HepG2 (cell line): ENCODE measurements around the gene HARS2. TPM values are rescaled to one million over a fixed set of nuclear protein-coding genes. Genes with fewer than 3 reads are reported as not detected.

ENCODE experiments used
- AGO1 ChIP-seq: fragments of 200-400 bp; formaldehyde crosslinking; IDR thresholded peaks from 2 replicates; pipeline ENCODE4 v1.6.1; 2017; ENCODE audit warnings: mild to moderate bottlenecking, low read depth, low read length, moderate library complexity; ENCODE audit not compliant: poor library complexity, severe bottlenecking
- AKAP8 ChIP-seq: sonication (generic); formaldehyde crosslinking; IDR thresholded peaks from 2 replicates; pipeline ENCODE4 v1.5.1; 2020; ENCODE audit warnings: mild to moderate bottlenecking, missing genetic modification reagents
- ARNTL ChIP-seq: sonication (generic); formaldehyde crosslinking; IDR thresholded peaks from 2 replicates; pipeline ENCODE4 v1.4.0; 2020; ENCODE audit warnings: mild to moderate bottlenecking, missing genetic modification reagents
- IRX3 ChIP-seq: sonication (generic); formaldehyde crosslinking; IDR thresholded peaks from 2 replicates; pipeline ENCODE4 v1.8.1; 2023; ENCODE audit warnings: mild to moderate bottlenecking, low read depth, missing genetic modification reagents, borderline replicate concordance
- JUNB ChIP-seq: sonication (generic); formaldehyde crosslinking; IDR thresholded peaks from 2 replicates; pipeline ENCODE4 v1.8.0; 2022; ENCODE audit warnings: missing genetic modification reagents, mild to moderate bottlenecking, borderline replicate concordance
- MBNL3 ChIP-seq: fragments of 250-450 bp; sonication (Bioruptor Pico); conservative IDR thresholded peaks from 2 replicates; pipeline ENCODE4 v1.8.0; 2022; ENCODE audit warnings: mild to moderate bottlenecking, inconsistent platforms
- NBN ChIP-seq: fragments of 450-650 bp; conservative IDR thresholded peaks from 2 replicates; pipeline ENCODE4 v1.6.1; 2017
- PBX3 ChIP-seq: sonication (generic); formaldehyde crosslinking; IDR thresholded peaks from 2 replicates; pipeline ENCODE4 v1.8.1; 2023; ENCODE audit warnings: missing genetic modification reagents, inconsistent platforms, borderline replicate concordance
- SMARCE1 ChIP-seq: fragments of 450-650 bp; IDR thresholded peaks from 2 replicates; pipeline ENCODE4 v1.6.1; 2017; ENCODE audit warnings: borderline replicate concordance
- TFDP1 ChIP-seq: IDR thresholded peaks from 2 replicates; pipeline ENCODE4 v1.6.1; 2016; ENCODE audit warnings: missing compliant biosample characterization, missing genetic modification reagents, borderline replicate concordance
- ZFY ChIP-seq: sonication (generic); formaldehyde crosslinking; IDR thresholded peaks from 2 replicates; pipeline ENCODE4 v1.4.0; 2020; ENCODE audit warnings: missing genetic modification reagents
- ZNF263 ChIP-seq: sonication (generic); formaldehyde crosslinking; IDR thresholded peaks from 2 replicates; pipeline ENCODE4 v1.4.0; 2020; ENCODE audit warnings: missing genetic modification reagents
- ZNF326 ChIP-seq: sonication (generic); formaldehyde crosslinking; IDR thresholded peaks from 2 replicates; pipeline ENCODE4 v1.4.0; 2020; ENCODE audit warnings: missing genetic modification reagents, borderline replicate concordance
- ZNF432 ChIP-seq: sonication (generic); formaldehyde crosslinking; IDR thresholded peaks from 2 replicates; pipeline ENCODE4 v1.5.0; 2020; ENCODE audit warnings: missing genetic modification reagents, mild to moderate bottlenecking, borderline replicate concordance
- polyA plus RNA-seq, 8 experiments: library from polyadenylated mRNA; depleted of rRNA in 3 of 8; stranded (reverse) in 7 of 8; unstranded in 1 of 8; fragments of >200 nt; fragmentation: Illumina TruSeq in 4 of 8; extraction: Trizol in 4 of 8; gene quantifications; 2 replicates each; pipeline versions ENCODE4 v1.2.1 to v1.2.3, GENCODE V29; 2011 to 2016; ENCODE audit warnings: low read depth in 4 of 8, missing spikeins in 1 of 8, mixed read lengths in 1 of 8; ENCODE audit not compliant: insufficient read depth in 1 of 8
- total RNA-seq, 5 experiments: library from RNA; depleted of rRNA; stranded (reverse); fragments of >200 nt; fragmentation: Illumina TruSeq; extraction: Trizol; gene quantifications; 2 replicates each; pipeline ENCODE4 v1.2.3, GENCODE V29; 2016; ENCODE audit warnings: low read depth in 1 of 5
- TF ChIP-seq, protein P1 (sequence below): sonication (generic); formaldehyde crosslinking; IDR thresholded peaks from 2 replicates; pipeline ENCODE4 v1.4.0; 2020; ENCODE audit warnings: missing genetic modification reagents, mild to moderate bottlenecking, borderline replicate concordance
- TF ChIP-seq, protein P2 (sequence below), 2 experiments: IDR thresholded peaks; 2 replicates each; pipeline ENCODE4 v1.6.1; 2011 to 2012; ENCODE audit warnings: low read length in 2 of 2, borderline replicate concordance in 1 of 2, low read depth in 1 of 2, mild to moderate bottlenecking in 1 of 2, moderate library complexity in 1 of 2
- TF ChIP-seq, protein P3 (sequence below): sonication (generic); formaldehyde crosslinking; IDR thresholded peaks from 2 replicates; pipeline ENCODE4 v1.9.0; 2021; ENCODE audit warnings: missing genetic modification reagents, mild to moderate bottlenecking, borderline replicate concordance

Gene HARS2
- total and polyA plus RNA-seq, 2 of the 13 experiments (the other 11 are each of a cell fraction or from before 2014, with no cell fraction given): 17.9 to 25.8 TPM

DNA sequence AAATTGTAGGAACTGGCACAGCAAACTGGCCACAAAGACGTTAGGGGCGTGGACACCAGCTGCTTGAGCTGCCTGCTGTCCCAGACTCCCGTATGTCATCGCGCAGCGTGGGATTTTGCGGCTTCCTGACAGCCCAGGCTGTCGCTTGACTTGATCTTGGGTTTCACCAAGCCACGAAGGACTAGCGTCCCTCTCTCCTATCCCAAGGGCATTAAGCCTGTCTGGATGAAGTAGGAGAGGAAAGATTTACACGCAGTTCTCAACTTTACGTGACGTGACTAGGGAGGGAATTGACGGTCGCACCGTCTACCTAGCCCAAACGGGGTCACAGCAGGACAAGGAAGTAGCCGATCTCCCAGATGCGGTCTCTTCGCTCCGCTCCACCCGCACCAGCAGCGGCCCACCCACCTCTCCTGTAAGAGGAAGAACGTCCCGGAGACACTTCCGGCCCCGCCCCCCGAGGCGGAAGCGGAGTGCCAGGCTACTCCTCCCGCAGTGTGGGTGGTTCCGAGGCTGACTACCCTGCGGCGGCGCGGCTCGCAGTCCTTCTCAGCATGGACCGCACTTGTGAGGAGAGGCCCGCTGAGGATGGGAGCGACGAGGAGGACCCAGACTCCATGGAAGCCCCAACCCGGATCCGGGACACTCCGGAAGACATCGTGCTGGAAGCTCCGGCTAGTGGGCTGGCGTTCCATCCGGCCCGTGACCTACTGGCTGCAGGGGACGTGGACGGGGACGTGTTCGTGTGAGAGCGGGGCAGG is 26.7 kb upstream of the HARS2 start, which contains the start of gene WDR55 (continued):
- TF ChIP-seq, protein P1, sequence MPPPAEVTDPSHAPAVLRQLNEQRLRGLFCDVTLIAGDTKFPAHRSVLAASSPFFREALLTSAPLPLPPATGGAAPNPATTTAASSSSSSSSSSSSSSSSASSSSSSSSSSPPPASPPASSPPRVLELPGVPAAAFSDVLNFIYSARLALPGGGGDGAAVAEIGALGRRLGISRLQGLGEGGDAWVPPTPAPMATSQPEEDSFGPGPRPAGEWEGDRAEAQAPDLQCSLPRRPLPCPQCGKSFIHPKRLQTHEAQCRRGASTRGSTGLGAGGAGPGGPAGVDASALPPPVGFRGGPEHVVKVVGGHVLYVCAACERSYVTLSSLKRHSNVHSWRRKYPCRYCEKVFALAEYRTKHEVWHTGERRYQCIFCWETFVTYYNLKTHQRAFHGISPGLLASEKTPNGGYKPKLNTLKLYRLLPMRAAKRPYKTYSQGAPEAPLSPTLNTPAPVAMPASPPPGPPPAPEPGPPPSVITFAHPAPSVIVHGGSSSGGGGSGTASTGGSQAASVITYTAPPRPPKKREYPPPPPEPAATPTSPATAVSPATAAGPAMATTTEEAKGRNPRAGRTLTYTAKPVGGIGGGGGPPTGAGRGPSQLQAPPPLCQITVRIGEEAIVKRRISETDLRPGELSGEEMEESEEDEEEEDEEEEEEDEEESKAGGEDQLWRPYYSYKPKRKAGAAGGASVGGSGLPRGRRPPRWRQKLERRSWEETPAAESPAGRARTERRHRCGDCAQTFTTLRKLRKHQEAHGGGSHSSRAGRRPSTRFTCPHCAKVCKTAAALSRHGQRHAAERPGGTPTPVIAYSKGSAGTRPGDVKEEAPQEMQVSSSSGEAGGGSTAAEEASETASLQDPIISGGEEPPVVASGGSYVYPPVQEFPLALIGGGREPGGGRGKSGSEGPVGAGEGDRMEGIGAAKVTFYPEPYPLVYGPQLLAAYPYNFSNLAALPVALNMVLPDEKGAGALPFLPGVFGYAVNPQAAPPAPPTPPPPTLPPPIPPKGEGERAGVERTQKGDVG: no peak
- TF ChIP-seq AGO1: peak; percentile 57
- no peak for TF ChIP-seq IRX3 (CRISPR knock-in tag)
- TF ChIP-seq AKAP8 (CRISPR knock-in tag): no peak; the same call in 1 of the 2 replicates
- no peak for TF ChIP-seq ARNTL
- TF ChIP-seq NBN: no peak
- TF ChIP-seq, protein P2, sequence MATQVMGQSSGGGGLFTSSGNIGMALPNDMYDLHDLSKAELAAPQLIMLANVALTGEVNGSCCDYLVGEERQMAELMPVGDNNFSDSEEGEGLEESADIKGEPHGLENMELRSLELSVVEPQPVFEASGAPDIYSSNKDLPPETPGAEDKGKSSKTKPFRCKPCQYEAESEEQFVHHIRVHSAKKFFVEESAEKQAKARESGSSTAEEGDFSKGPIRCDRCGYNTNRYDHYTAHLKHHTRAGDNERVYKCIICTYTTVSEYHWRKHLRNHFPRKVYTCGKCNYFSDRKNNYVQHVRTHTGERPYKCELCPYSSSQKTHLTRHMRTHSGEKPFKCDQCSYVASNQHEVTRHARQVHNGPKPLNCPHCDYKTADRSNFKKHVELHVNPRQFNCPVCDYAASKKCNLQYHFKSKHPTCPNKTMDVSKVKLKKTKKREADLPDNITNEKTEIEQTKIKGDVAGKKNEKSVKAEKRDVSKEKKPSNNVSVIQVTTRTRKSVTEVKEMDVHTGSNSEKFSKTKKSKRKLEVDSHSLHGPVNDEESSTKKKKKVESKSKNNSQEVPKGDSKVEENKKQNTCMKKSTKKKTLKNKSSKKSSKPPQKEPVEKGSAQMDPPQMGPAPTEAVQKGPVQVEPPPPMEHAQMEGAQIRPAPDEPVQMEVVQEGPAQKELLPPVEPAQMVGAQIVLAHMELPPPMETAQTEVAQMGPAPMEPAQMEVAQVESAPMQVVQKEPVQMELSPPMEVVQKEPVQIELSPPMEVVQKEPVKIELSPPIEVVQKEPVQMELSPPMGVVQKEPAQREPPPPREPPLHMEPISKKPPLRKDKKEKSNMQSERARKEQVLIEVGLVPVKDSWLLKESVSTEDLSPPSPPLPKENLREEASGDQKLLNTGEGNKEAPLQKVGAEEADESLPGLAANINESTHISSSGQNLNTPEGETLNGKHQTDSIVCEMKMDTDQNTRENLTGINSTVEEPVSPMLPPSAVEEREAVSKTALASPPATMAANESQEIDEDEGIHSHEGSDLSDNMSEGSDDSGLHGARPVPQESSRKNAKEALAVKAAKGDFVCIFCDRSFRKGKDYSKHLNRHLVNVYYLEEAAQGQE (IDR thresholded peaks at IDR 0.05; ENCODE audit: borderline replicate concordance in 1 of 2, low read depth in 1 of 2, low read length in 2 of 2): peak in 1 of 2 experiments; percentile 41; a peak in 1 of 4 replicates
- no peak for TF ChIP-seq ZNF432
- TF ChIP-seq ZNF326 (CRISPR knock-in tag): no peak
- TF ChIP-seq, protein P3, sequence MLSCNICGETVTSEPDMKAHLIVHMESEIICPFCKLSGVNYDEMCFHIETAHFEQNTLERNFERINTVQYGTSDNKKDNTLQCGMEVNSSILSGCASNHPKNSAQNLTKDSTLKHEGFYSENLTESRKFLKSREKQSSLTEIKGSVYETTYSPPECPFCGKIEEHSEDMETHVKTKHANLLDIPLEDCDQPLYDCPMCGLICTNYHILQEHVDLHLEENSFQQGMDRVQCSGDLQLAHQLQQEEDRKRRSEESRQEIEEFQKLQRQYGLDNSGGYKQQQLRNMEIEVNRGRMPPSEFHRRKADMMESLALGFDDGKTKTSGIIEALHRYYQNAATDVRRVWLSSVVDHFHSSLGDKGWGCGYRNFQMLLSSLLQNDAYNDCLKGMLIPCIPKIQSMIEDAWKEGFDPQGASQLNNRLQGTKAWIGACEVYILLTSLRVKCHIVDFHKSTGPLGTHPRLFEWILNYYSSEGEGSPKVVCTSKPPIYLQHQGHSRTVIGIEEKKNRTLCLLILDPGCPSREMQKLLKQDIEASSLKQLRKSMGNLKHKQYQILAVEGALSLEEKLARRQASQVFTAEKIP: no peak
- TF ChIP-seq ZFY (CRISPR knock-in tag): peak; percentile 84
- TF ChIP-seq MBNL3 (CRISPR knock-in tag): no peak
- TF ChIP-seq ZNF263 (CRISPR knock-in tag): peak; percentile 38
- no peak for TF ChIP-seq SMARCE1
- no peak for TF ChIP-seq TFDP1 (CRISPR knock-in tag)
- TF ChIP-seq JUNB (CRISPR knock-in tag): no peak
- no peak for TF ChIP-seq PBX3 (CRISPR knock-in tag)
